Kidney (tissue), 14 donors: ENCODE data around the gene RMI2. TPM values are rescaled to one million over a fixed set of nuclear protein-coding genes. Genes with fewer than 3 reads are reported as not detected.

Experiments used
- DNase-seq, 5 donors: peaks; one replicate each; pipeline ENCODE4 v3.0.0-alpha.2; 2013 to 2020
- FAIRE-seq: peaks from 2 replicates; lab custom pipeline; 2012; peaks lifted over from hg19 to GRCh38; lab: Jason Lieb, UNC
- H3K27ac ChIP-seq, 2 donors: one replicate each; pipeline ENCODE4 v1.7.0; 2013; ENCODE audit warnings: low read depth in 2 of 2, low read length in 2 of 2, inconsistent platforms in 1 of 2
- H3K27me3 ChIP-seq: one replicate; pipeline ENCODE4 v1.7.1; 2013; ENCODE audit warnings: low read length, inconsistent platforms; ENCODE audit not compliant: control insufficient read depth, insufficient read depth
- H3K36me3 ChIP-seq, 3 donors: one replicate each; pipeline versions ENCODE4 v1.7.0 to v1.7.1; 2013; ENCODE audit warnings: low read length in 3 of 3, control low read depth in 1 of 3, inconsistent platforms in 1 of 3; ENCODE audit not compliant: insufficient read depth in 3 of 3, control insufficient read depth in 2 of 3
- H3K4me1 ChIP-seq, 3 donors: one replicate each; pipeline versions ENCODE4 v1.7.0 to v1.7.1; 2013; ENCODE audit warnings: low read length in 3 of 3, inconsistent platforms in 1 of 3, low read depth in 1 of 3; ENCODE audit not compliant: control insufficient read depth in 2 of 3, insufficient read depth in 2 of 3
- H3K4me3 ChIP-seq, 3 donors: one replicate each; pipeline versions ENCODE4 v1.7.0 to v1.8.1; 2013; ENCODE audit warnings: low read length in 3 of 3, control low read depth in 1 of 3, inconsistent platforms in 1 of 3
- H3K9ac ChIP-seq, 3 donors: one replicate each; pipeline versions ENCODE4 v1.7.0 to v1.7.1; 2013; ENCODE audit warnings: low read length in 3 of 3, control low read depth in 1 of 3, inconsistent platforms in 1 of 3
- H3K9me3 ChIP-seq, 3 donors: one replicate each; pipeline versions ENCODE4 v1.7.0 to v1.7.1; 2013; ENCODE audit warnings: low read length in 3 of 3, control low read depth in 1 of 3, inconsistent platforms in 1 of 3; ENCODE audit not compliant: control insufficient read depth in 2 of 3, insufficient read depth in 1 of 3
- intact Hi-C: fragments of 100-400 bp; cut with DNase I; formaldehyde crosslinking; loops from one replicate; pipeline ENCODE4 v1.11.1; 2022
- polyA plus RNA-seq: library from polyadenylated mRNA; stranded (reverse); fragments of 350-450 nt; fragmentation: Illumina TruSeq; extraction: RNeasy Lipid Tissue Mini Kit (QIAGEN cat#74804); gene quantifications from one replicate; pipeline ENCODE4 v1.2.3, GENCODE V29; 2014; ENCODE audit warnings: low read depth, low replicate concordance; ENCODE audit not compliant: insufficient read depth
- total RNA-seq: library from RNA; stranded (reverse); fragmentation: NEBNext Ultra II Directional; extraction: Animal tissue kit (Norgen Biotek cat#: 25700); gene quantifications from one replicate; pipeline ENCODE4 v1.2.1, GENCODE V29; 2021
- TF ChIP-seq, protein P1 (sequence below): IDR thresholded peaks from 3 replicates; pipeline ENCODE4 v1.5.1; 2012; ENCODE audit warnings: mild to moderate bottlenecking, moderate library complexity, borderline replicate concordance; ENCODE audit not compliant: insufficient read depth; ENCODE audit errors: extremely low read depth
- donor health status: control.
- donor health status: control.
- donor health status: control.
- donor health status: control.
- donor health status: control.
- donor health status: DM: yes; HTN: yes; CAD: no.
- donor health status: Normal renal cell carcinoma (clear cell type).

RMI2 gene
- total and polyA plus RNA-seq, 2 donors from 2014 or later, result 4.6 to 5.2 TPM

DNA sequence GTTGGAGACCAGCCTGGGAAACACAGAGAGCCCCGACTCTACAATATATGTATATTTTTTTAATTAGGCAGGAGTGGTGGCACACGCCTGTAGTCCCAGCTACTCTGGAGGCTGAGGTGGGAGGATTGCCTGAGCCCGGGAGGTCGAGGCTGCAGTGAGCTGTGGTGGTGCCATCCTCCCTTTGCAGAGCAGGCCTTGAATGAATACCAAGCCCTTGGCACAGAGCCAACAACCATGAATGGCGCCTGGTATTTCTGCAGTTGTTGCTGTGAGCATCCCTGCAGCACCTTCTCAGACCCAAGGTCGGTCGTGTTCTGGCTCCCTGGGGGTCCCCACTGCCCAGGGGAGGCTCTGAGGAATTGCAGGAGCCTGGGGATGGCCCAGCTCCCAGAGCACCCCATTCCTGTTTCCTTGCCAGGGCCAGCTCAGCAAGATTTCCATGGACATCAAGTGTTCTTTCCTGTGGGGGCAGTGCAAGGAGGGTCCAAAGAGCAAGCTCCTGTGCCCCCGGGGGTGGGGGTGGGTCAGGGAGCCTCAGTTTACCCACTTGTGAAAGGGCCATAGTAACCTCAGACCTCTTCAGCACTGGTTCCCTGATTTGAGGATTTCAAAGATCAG is 25.6 kb upstream of the RMI2 start:
- DNase-seq, result no peak
- Histone ChIP-seq H3K9ac (no peak overlapping the region), H3K27ac (no peak overlapping the region), H3K36me3 (no peaks in the 10 kb centered on the region), H3K27me3 (no peaks in the 10 kb centered on the region), H3K4me3 (no peak overlapping the region), H3K9me3 (no peaks in the 10 kb centered on the region), H3K4me1 (peaks cover 0 to 3% (median 0%) of the 10 kb centered on the region in 3 donors)
- intact Hi-C loops, result no loop called here
- no peak for FAIRE-seq
- TF ChIP-seq, protein P1, sequence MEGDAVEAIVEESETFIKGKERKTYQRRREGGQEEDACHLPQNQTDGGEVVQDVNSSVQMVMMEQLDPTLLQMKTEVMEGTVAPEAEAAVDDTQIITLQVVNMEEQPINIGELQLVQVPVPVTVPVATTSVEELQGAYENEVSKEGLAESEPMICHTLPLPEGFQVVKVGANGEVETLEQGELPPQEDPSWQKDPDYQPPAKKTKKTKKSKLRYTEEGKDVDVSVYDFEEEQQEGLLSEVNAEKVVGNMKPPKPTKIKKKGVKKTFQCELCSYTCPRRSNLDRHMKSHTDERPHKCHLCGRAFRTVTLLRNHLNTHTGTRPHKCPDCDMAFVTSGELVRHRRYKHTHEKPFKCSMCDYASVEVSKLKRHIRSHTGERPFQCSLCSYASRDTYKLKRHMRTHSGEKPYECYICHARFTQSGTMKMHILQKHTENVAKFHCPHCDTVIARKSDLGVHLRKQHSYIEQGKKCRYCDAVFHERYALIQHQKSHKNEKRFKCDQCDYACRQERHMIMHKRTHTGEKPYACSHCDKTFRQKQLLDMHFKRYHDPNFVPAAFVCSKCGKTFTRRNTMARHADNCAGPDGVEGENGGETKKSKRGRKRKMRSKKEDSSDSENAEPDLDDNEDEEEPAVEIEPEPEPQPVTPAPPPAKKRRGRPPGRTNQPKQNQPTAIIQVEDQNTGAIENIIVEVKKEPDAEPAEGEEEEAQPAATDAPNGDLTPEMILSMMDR, result no peak

DNA sequence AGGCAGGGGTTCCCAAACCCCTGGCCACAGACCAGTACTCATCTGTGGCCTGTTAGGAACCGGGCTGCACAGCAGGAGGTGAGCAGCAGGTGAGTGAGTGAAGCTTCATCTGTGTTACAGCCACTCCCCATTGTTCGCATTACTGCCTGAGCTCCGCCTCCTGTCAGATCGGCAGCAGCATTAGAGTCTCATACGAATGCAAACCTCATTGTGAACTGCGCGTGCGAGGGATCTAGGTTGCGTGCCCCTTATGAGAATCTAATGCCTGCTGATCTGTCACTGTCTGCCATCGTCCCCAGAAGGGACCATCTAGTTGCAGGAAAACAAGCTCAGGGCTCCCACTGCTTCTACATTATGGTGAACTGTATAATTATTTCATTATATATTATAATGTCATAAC is 25.1 kb upstream of the RMI2 start:
- DNase-seq (no peak), FAIRE-seq (no peak)
- Histone ChIP-seq H3K27me3 (no peaks in the 10 kb centered on the region), H3K36me3 (no peaks in the 10 kb centered on the region), H3K9ac (no peak overlapping the region), H3K4me1 (peaks cover 0 to 3% (median 0%) of the 10 kb centered on the region in 3 donors), H3K27ac (no peak overlapping the region), H3K9me3 (no peaks in the 10 kb centered on the region), H3K4me3 (no peak overlapping the region)
- intact Hi-C loops, result no loop called here
- TF ChIP-seq, protein P1, result no peak

DNA sequence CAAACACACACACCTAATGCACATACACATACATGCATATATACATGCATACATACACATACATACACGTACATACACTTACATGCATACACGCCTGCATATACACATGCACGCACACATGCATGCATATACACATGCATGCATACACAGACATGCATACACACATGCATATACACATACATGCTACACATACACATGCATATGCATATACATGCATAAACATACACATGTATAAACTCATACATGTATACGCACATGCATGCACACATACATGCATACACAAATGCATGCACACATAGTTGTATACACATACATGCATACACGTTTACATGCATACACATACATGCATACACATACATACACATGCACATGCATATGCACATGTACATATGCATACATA is 23.6 kb upstream of the RMI2 start:
- FAIRE-seq (no peak), DNase-seq (no peak)
- no peak overlapping the region for H3K4me3 ChIP-seq
- no peak overlapping the region for H3K27ac ChIP-seq
- H3K9ac ChIP-seq, result no peak overlapping the region
- H3K36me3 ChIP-seq, result no peaks in the 10 kb centered on the region
- TF ChIP-seq, protein P1, result no peak
- H3K9me3 ChIP-seq, result no peaks in the 10 kb centered on the region
- intact Hi-C loops, result no loop called here
- H3K4me1 ChIP-seq, result no peaks in the 10 kb centered on the region
- H3K27me3 ChIP-seq, result no peaks in the 10 kb centered on the region

DNA sequence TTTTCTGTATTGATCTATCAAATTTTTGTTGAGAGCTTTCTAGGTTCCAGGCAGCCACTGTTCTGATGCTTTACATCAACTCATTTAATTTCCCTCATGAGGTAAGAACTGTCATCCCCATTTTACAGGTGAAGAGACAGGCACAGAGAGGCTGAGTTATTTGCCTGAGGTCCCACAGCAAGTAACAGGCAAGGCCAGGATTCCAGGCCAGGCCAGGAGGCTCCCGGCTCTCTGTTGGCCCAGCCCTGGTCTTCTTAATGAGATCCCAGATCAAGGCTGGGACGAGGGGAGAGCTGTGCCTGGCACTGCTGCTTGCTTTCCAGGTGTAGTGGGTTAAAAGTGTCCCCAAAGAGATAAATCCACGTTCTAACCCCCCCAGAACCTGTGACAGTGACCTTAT is 22.4 kb upstream of the RMI2 start:
- FAIRE-seq, result no peak
- Histone ChIP-seq H3K9me3 (no peaks in the 10 kb centered on the region), H3K4me3 (no peak overlapping the region), H3K9ac (no peak overlapping the region), H3K27ac (no peak overlapping the region), H3K36me3 (no peaks in the 10 kb centered on the region), H3K27me3 (no peaks in the 10 kb centered on the region), H3K4me1 (no peaks in the 10 kb centered on the region)
- TF ChIP-seq, protein P1, result no peak
- DNase-seq, result no peak
- intact Hi-C loops, result no loop called here
